SK-N-SH (cell line): Measurements from ENCODE around the gene SIPA1L2. TPM values are rescaled to one million over a fixed set of nuclear protein-coding genes. Genes with fewer than 3 reads are reported as not detected.

Experiments used
- CTCF ChIA-PET: fragments of 300-600, 350-600 bp; formaldehyde crosslinking; extraction: SDS; loops from one replicate; lab custom pipeline; 2021; lab: Yijun Ruan, JAX
- POLR2A ChIA-PET: fragments of 350-600 bp; sonication (Branson Sonifier 250); formaldehyde crosslinking; extraction: SDS; loops from one replicate; lab custom pipeline; 2020; ENCODE audit warnings: antibody characterized with exemption, inconsistent platforms; lab: Yijun Ruan, JAX
- DNase-seq: peaks from one replicate; pipeline ENCODE4 v3.0.0; 2012
- H2AFZ ChIP-seq: fragments of 200-600 bp; sonication (generic); 2 replicates; pipeline ENCODE4 v1.8.1; 2016; ENCODE audit warnings: antibody characterized with exemption, mild to moderate bottlenecking, low read depth
- H3F3A ChIP-seq: fragments of 200-600 bp; sonication (generic); replicated peaks from 2 replicates; pipeline ENCODE3; 2016; ENCODE audit warnings: antibody characterized with exemption, mild to moderate bottlenecking; ENCODE audit not compliant: insufficient read depth
- H3K27ac ChIP-seq, 2 experiments: fragments of 200-500 bp in 1 of 2; fragments of 200-600 bp in 1 of 2; sonication (Bioruptor generic) in 1 of 2; sonication (generic), shearing (Covaris generic) in 1 of 2; 2 replicates each; pipeline versions ENCODE4 v1.5.1 to v1.6.1; 2014 to 2016; ENCODE audit warnings: low read depth in 2 of 2, inconsistent platforms in 1 of 2, low read length in 1 of 2, mild to moderate bottlenecking in 1 of 2, mixed read lengths in 1 of 2
- H3K27me3 ChIP-seq: fragments of 200-600 bp; sonication (generic), shearing (Covaris generic); 2 replicates; pipeline ENCODE4 v1.6.1; 2016; ENCODE audit warnings: mixed run types; ENCODE audit not compliant: insufficient read depth
- H3K36me3 ChIP-seq, 2 experiments: fragments of 200-500 bp in 1 of 2; fragments of 200-600 bp in 1 of 2; sonication (Bioruptor generic) in 1 of 2; sonication (generic) in 1 of 2; replicated peaks in 1 of 2; 2 replicates each; pipeline versions ENCODE3 to v1.5.1; 2014 to 2016; ENCODE audit warnings: low read length in 1 of 2, mild to moderate bottlenecking in 1 of 2; ENCODE audit not compliant: insufficient read depth in 2 of 2, control insufficient read depth in 1 of 2
- H3K4me1 ChIP-seq, 2 experiments: fragments of 200-500 bp in 1 of 2; fragments of 200-600 bp in 1 of 2; sonication (Bioruptor generic) in 1 of 2; sonication (generic), shearing (Covaris generic) in 1 of 2; 2 replicates each; pipeline versions ENCODE4 v1.5.1 to v1.6.1; 2014 to 2016; ENCODE audit warnings: low read depth in 1 of 2, low read length in 1 of 2, mixed run types in 1 of 2; ENCODE audit not compliant: insufficient read depth in 2 of 2, control insufficient read depth in 1 of 2
- H3K4me2 ChIP-seq: fragments of 200-600 bp; sonication (generic), shearing (Covaris generic); 2 replicates; pipeline ENCODE4 v1.6.1; 2017; ENCODE audit warnings: mixed run types
- H3K4me3 ChIP-seq, 2 experiments: fragments of 200-500 bp in 1 of 2; fragments of 200-600 bp in 1 of 2; sonication (Bioruptor generic) in 1 of 2; sonication (generic), shearing (Covaris generic) in 1 of 2; 2 replicates each; pipeline versions ENCODE4 v1.5.1 to v1.8.1; 2014 to 2016; ENCODE audit warnings: low read depth in 2 of 2, inconsistent platforms in 1 of 2, low read length in 1 of 2, mild to moderate bottlenecking in 1 of 2, mixed read lengths in 1 of 2, moderate library complexity in 1 of 2
- H3K79me2 ChIP-seq: fragments of 200-600 bp; sonication (generic); 2 replicates; pipeline ENCODE4 v1.8.1; 2017; ENCODE audit warnings: mild to moderate bottlenecking; ENCODE audit not compliant: insufficient read depth
- H3K9ac ChIP-seq: fragments of 200-600 bp; sonication (generic); 2 replicates; pipeline ENCODE4 v1.6.1; 2017; ENCODE audit warnings: mixed run types
- H3K9me2 ChIP-seq: fragments of 200-600 bp; sonication (generic); 2 replicates; pipeline ENCODE4 v1.6.1; 2017; ENCODE audit warnings: mixed run types
- H3K9me3 ChIP-seq: fragments of 200-600 bp; sonication (generic); 2 replicates; pipeline ENCODE4 v1.6.1; 2017; ENCODE audit warnings: mixed run types, mild to moderate bottlenecking, moderate library complexity
- H4K20me1 ChIP-seq: fragments of 200-600 bp; sonication (generic); 2 replicates; pipeline ENCODE4 v1.6.1; 2017; ENCODE audit warnings: mild to moderate bottlenecking, mixed run types; ENCODE audit not compliant: insufficient read depth
- FOSL2 ChIP-seq: IDR thresholded peaks from 2 replicates; pipeline ENCODE4 v1.4.0; 2012; ENCODE audit warnings: low read depth, mild to moderate bottlenecking, moderate library complexity, borderline replicate concordance
- FOXJ3 ChIP-seq: sonication (generic); formaldehyde crosslinking; IDR thresholded peaks from 2 replicates; pipeline ENCODE4 v1.5.1; 2020; ENCODE audit warnings: mild to moderate bottlenecking, missing genetic modification reagents
- FOXM1 ChIP-seq: IDR thresholded peaks from 2 replicates; pipeline ENCODE4 v1.4.0; 2012; ENCODE audit warnings: low read depth, mild to moderate bottlenecking
- GABPA ChIP-seq: IDR thresholded peaks from 2 replicates; pipeline ENCODE4 v1.4.0; 2012; ENCODE audit warnings: low read depth, mild to moderate bottlenecking
- JUND ChIP-seq: IDR thresholded peaks from 2 replicates; pipeline ENCODE4 v1.4.0; 2012
- MEF2A ChIP-seq: IDR thresholded peaks from 2 replicates; pipeline ENCODE4 v1.4.0; 2012; ENCODE audit warnings: low read depth, borderline replicate concordance
- NFIC ChIP-seq: IDR thresholded peaks from 2 replicates; pipeline ENCODE4 v1.4.0; 2012; ENCODE audit warnings: borderline replicate concordance
- POLR2AphosphoS5 ChIP-seq: IDR thresholded peaks from 2 replicates; pipeline ENCODE4 v1.6.1; 2012; ENCODE audit warnings: low read depth, low read length
- RAD21 ChIP-seq: IDR thresholded peaks from 2 replicates; pipeline ENCODE4 v1.6.1; 2012; ENCODE audit warnings: mild to moderate bottlenecking, low read length
- RFX5 ChIP-seq: IDR thresholded peaks from 2 replicates; pipeline ENCODE4 v1.6.1; 2012; ENCODE audit warnings: mild to moderate bottlenecking, improper control_type of control experiment, low read length
- RXRA ChIP-seq: IDR thresholded peaks from 2 replicates; pipeline ENCODE4 v1.4.0; 2012; ENCODE audit warnings: low read depth, mild to moderate bottlenecking, borderline replicate concordance
- SMC3 ChIP-seq: IDR thresholded peaks from 2 replicates; pipeline ENCODE4 v1.6.1; 2012; ENCODE audit warnings: low read depth, low read length, improper control_type of control experiment
- TAF1 ChIP-seq: IDR thresholded peaks from 2 replicates; pipeline ENCODE4 v1.6.1; 2012; ENCODE audit warnings: low read depth, mild to moderate bottlenecking, low read length, moderate library complexity, borderline replicate concordance
- TCF12 ChIP-seq: IDR thresholded peaks from 2 replicates; pipeline ENCODE4 v1.4.0; 2012
- TEAD4 ChIP-seq: IDR thresholded peaks from 2 replicates; pipeline ENCODE4 v1.4.0; 2012; ENCODE audit warnings: mild to moderate bottlenecking, borderline replicate concordance; ENCODE audit not compliant: insufficient read depth
- USF1 ChIP-seq: IDR thresholded peaks from 2 replicates; pipeline ENCODE4 v1.4.0; 2012; ENCODE audit warnings: low read depth, borderline replicate concordance
- YY1 ChIP-seq: IDR thresholded peaks from 2 replicates; pipeline ENCODE4 v1.4.0; 2012; ENCODE audit warnings: low read depth, mild to moderate bottlenecking
- WGBS: methylation state at CpG from one replicate; pipeline ENCODE4 v1.1.6; 2017; ENCODE audit warnings: low lambda C conversion rate; 5-methylcytosine and 5-hydroxymethylcytosine counted together
- polyA plus RNA-seq, 3 experiments: library from polyadenylated mRNA; depleted of rRNA; stranded (reverse); fragments of >200 nt; gene quantifications; 2 replicates each; pipeline ENCODE4 v1.2.3, GENCODE V29; 2012
- TF ChIP-seq, protein P1 (sequence below): fragments of 200-600 bp; sonication (generic); IDR thresholded peaks from 2 replicates; pipeline ENCODE4 v1.6.1; 2017; ENCODE audit warnings: antibody characterized with exemption, mild to moderate bottlenecking, moderate library complexity

Gene SIPA1L2
- polyA plus RNA-seq, 1 of the 3 experiments (the other 2 are of a cell fraction) = 0.48 TPM

DNA sequence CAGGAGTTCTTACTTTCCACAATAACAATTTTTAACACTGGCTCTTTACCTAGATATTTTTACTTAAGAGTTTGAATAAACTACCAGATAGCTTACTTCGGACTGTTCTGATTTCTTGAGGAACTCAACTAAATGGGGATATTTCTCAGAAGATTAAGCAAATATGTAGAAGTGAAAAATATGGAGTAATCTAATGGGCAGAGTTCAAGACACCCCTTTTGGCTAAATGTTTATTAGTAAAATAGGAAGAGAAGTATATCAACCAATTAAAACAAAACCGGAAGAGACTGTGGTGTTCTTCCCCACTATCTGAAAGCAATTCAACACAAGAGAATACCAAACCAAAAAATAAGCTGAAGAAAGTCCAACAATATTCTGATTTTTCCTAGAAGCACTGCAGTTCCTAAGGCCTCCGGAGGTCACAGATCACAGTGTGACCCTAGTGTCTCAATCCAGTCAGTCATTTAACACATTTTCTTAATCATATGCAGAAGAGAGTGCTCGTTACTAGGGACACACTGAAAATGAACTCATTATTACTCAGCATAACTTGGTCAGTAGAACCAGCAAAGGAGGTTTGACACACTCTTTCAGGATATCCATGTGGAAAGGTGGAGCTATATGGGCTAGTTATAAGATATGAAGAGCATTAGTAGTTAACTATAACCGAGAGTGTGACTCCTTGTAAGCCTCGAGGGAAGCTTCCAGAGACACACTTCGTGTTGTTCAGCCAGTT, 5.2 kb downstream of the SIPA1L2 start:
- H3F3A ChIP-seq = peaks cover 8% of the 10 kb centered on the region
- H3K4me1 ChIP-seq = peaks cover 0 to 20% of the 10 kb centered on the region in 2 experiments; a peak in 3 of 4 replicates
- POLR2A ChIA-PET = no interaction called here
- WGBS = 63% methylated on average over 7 of the region's 7 CpGs
- H3K4me2 ChIP-seq = no peak overlapping the region
- H3K36me3 ChIP-seq = no peaks in the 10 kb centered on the region
- no peak overlapping the region for H2AFZ ChIP-seq
- H3K27ac ChIP-seq = no peak overlapping the region
- TF ChIP-seq FOXJ3 (CRISPR knock-in tag) (no peak), TAF1 (no peak), RXRA (no peak)
- H3K9me3 ChIP-seq = no peaks in the 10 kb centered on the region
- H3K4me3 ChIP-seq = no peak overlapping the region
- no peaks in the 10 kb centered on the region for H3K9me2 ChIP-seq
- DNase-seq = no peak
- CTCF ChIA-PET = interaction anchor here (1.3 to 4.4 kb wide), 2 partner anchors 758 to 868 kb away, joined by 3 to 49 read pairs; no protein-coding TSS in a partner anchor
- no peaks in the 10 kb centered on the region for H3K79me2 ChIP-seq
- no peak overlapping the region for H3K9ac ChIP-seq
- no peaks in the 10 kb centered on the region for H4K20me1 ChIP-seq
- H3K27me3 ChIP-seq = peaks cover 9% of the 10 kb centered on the region; the same call in 1 of the 2 replicates

DNA sequence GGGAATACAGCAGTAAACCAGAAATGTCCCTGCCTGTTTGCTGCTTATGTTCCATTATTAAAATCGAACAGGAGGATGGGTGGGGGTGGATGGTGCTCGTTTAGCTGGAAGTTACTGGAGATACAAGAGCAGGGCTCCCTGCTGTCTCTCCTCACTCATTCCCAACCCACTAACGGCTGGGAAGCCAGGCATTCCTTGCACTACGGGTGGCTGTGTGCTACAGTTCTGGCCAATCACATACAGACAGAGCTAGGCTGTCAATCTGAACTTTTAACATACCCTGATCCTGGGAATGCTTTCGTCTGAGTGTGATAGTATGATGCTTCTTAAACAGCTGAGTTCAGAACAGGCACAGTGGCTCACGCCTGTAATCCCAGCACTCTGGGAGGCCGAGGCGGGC, 7.0 kb downstream of the SIPA1L2 start:
- Histone ChIP-seq H3K27ac (no peak overlapping the region), H3K4me2 (no peak overlapping the region), H4K20me1 (no peaks in the 10 kb centered on the region), H3K27me3 (no peaks in the 10 kb centered on the region; the same call in 1 of the 2 replicates), H3K36me3 (no peaks in the 10 kb centered on the region), H3K4me1 (peaks cover 0 to 14% of the 10 kb centered on the region in 2 experiments; a peak in 3 of 4 replicates), H2AFZ (no peak overlapping the region), H3K79me2 (no peaks in the 10 kb centered on the region), H3K4me3 (no peak overlapping the region), H3K9me2 (no peaks in the 10 kb centered on the region), H3K9ac (no peak overlapping the region), H3F3A (no peaks in the 10 kb centered on the region), H3K9me3 (no peaks in the 10 kb centered on the region)
- no peak for TF ChIP-seq POLR2AphosphoS5
- TF ChIP-seq MEF2A = no peak
- no peak for TF ChIP-seq GABPA
- no peak for TF ChIP-seq RXRA
- TF ChIP-seq TEAD4 = no peak
- no peak for TF ChIP-seq YY1
- no peak for TF ChIP-seq RFX5
- TF ChIP-seq, protein P1, sequence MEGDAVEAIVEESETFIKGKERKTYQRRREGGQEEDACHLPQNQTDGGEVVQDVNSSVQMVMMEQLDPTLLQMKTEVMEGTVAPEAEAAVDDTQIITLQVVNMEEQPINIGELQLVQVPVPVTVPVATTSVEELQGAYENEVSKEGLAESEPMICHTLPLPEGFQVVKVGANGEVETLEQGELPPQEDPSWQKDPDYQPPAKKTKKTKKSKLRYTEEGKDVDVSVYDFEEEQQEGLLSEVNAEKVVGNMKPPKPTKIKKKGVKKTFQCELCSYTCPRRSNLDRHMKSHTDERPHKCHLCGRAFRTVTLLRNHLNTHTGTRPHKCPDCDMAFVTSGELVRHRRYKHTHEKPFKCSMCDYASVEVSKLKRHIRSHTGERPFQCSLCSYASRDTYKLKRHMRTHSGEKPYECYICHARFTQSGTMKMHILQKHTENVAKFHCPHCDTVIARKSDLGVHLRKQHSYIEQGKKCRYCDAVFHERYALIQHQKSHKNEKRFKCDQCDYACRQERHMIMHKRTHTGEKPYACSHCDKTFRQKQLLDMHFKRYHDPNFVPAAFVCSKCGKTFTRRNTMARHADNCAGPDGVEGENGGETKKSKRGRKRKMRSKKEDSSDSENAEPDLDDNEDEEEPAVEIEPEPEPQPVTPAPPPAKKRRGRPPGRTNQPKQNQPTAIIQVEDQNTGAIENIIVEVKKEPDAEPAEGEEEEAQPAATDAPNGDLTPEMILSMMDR = no peak
- TF ChIP-seq NFIC = no peak
- TF ChIP-seq RAD21 = no peak
- no peak for TF ChIP-seq TAF1
- TF ChIP-seq SMC3 = no peak
- TF ChIP-seq TCF12 = no peak
- TF ChIP-seq JUND = no peak
- TF ChIP-seq FOXM1 = no peak
- TF ChIP-seq FOSL2 = no peak
- no peak for TF ChIP-seq FOXJ3 (CRISPR knock-in tag)
- no peak for TF ChIP-seq USF1
- ChIA-PET POLR2A (no interaction called here), CTCF (no interaction called here)
- WGBS = 60% methylated on average over 8 of the region's 8 CpGs
- DNase-seq = no peak
